SK-N-MC (cell line): ENCODE data around the gene GPNMB.

ENCODE experiments used
- EZH2 ChIP-seq: fragments of 200-600 bp; sonication (generic); IDR thresholded peaks from one replicate; pipeline ENCODE4 v1.6.1; 2017; ENCODE audit warnings: antibody characterized with exemption
- FOXP2 ChIP-seq: optimal IDR thresholded peaks from 2 replicates; pipeline ENCODE3; 2011; ENCODE audit warnings: mild to moderate bottlenecking, moderate library complexity; ENCODE audit not compliant: insufficient read depth; ENCODE audit errors: extremely low read length, control extremely low read depth
- POLR2AphosphoS5 ChIP-seq: IDR thresholded peaks from 2 replicates; pipeline ENCODE4 v1.6.1; 2012; ENCODE audit warnings: mild to moderate bottlenecking, low read depth, low read length, borderline replicate concordance

GRCh38 chr7:23212395-23212794 is 34.2 kb upstream of the GPNMB start:
- TF ChIP-seq POLR2AphosphoS5 (no peak), EZH2 (no peak), FOXP2 (no peak)
